Activated T-cell treated with anti-CD3 and anti-CD28 coated beads, Interleukin-2, amount 50 U/mL, for 48 hours (primary cell): ENCODE data around the gene TTLL5.
"Not testable (repeated sequence)": the region's sequence is repeated elsewhere in the genome, so short reads cannot be mapped to it uniquely, and the experiment has no call there.

Source experiments
- DNase-seq, 2 experiments: peaks; one replicate each; pipeline ENCODE4 v3.0.0-alpha.2; 2020

TTLL5 gene

DNA sequence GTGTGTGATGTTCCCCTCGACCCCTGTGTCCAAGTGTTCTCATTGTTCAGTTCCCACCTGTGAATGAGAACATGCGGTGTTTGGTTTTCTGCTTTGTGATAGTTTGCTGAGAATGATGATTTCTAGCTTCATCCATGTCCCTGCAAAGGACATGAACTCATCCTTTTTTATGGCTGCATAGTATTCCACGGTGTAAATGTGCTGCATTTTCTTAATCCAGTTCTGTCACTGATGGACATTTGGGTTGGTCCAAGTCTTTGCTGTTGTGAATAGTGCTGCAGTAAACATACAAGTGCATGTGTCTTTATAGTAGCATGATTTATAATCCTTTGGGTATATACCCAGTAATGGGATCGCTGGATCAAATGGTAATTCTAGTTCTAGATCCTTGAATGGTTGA, 259.4 kb downstream of the TTLL5 start:
- not testable (repeated sequence) for DNase-seq

DNA sequence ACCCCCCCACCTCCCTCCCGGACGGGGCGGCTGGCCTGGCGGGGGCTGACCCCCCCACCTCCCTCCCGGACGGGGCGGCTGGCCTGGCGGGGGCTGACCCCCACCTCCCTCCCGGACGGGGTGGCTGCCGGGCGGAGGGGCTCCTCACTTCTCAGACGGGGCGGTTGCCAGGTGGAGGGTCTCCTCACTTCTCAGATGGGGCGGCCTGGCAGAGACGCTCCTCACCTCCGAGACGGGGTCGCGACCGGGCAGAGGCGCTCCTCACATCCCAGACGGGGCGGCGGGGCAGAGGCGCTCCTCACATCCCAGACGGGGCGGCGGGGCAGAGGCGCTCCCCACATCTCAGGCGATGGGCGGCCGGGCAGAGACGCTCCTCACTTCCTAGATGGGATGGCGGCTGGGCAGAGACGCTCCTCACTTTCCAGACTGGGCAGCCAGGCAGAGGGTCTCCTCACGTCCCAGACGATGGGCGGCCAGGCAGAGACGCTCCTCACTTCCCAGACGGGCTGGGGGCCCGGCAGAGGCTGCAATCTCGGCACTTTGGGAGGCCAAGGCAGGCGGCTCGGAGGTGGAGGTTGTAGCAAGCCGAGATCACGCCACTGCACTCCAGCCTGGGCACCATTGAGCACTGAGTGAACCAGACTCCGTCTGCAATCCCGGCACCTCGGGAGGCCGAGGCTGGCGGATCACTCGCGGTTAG, 264.2 kb downstream of the TTLL5 start:
- DNase-seq = not testable (repeated sequence)

DNA sequence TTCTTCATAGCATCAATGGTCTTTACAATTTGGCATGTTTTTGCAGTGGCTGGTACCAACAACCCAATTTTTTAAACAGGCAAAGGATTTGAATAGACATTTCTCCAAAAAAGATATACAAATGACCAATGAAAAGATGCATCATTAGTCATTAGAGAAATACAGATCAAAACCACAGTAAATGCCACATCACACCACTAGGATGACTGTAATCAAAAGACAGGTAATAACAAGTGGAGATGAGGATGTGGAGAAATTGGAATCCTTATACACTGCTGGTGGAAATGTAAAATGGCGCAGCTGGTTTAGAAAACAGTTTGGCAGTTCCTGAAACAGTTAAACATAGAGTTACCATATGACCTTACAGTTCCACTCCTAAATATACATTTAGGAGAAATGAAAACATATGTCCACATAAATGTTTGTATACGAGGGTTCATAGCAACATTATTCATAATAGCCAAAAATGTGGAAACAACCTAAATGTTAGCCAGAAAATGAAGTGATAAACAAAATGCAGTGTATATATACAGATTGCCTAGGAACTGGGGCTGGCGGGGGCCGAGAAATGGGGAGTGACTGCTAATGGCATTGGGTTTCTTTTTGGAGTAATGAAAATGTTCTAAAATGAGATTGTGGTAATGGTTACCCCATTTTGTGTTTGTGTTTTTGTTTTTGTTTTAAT, 265.5 kb downstream of the TTLL5 start:
- no peak for DNase-seq

DNA sequence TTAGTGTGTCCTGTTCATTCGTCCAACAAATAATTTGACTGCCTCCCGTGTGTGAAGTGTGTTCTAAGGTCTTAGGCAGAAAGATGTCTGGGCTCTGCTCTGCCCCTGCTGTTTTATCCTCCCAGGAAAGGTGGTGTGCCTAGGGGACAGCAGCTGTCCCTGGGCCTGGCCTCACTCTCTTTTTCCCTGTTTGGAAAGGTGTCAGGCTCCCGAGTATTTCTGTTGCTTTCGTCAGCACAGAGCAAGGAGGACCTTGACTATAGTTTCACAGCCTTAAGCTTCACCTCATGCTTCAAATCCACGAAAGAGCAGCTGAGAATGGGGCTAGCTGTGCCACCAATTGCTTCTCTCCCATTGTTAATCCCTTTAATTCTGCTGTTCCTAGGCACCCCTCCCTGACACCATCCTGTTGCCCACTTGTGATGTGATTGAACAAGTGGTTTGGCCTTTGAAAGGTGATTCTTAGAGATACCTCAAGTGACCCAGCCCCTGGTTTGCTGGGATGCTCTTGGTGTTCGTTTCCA, 266.6 kb downstream of the TTLL5 start:
- no peak for DNase-seq

DNA sequence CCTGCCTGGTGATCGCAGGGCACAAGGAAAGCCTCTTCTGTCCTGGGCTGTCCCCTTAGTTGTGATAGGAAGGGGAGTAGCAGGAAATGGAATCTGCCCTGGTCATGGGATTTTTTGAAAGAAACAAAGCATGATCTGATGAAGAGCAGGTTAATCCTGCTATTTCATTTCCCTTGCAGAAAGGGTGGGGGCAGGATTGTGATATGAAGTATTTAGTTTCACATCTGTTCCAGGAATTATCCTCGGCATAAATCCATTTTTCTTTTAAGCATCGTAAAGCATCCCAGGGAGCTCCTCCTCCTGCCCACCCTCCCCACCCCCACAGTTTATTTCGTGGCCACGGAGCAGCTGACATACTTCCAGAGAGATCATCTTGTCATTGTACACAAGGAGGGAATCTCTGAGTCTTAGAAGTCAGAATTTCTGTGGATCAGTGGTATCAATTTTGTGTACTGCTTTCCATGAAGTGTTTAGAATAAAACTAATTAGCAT, 267.7 kb downstream of the TTLL5 start:
- no peak for DNase-seq

DNA sequence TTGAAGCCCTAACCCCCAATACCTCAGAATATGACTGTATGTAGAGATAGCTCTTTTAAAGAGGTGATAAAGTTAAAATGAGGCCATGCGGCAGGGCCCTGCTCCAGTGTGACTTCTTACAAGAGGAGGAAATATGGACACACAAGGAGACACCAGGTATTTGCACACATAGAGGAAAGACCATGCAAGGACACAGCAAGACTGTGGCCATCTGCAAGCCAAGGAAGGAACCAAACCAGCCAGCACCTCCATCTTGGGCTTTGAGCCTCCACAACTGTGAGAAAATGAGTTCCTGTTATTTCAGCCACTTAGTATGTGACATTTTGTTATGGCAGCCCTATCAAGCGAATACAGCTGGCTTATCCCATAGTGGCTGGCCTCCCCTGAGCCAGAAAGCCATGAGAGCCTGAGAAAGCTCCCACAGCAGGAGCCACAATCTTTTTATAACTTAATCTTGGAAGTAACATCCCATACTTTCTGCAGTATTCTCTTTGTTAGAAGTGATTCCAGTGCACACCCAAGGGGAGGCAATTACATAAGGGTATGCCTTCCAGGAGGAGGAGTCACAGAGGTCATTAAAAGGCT, 272.8 kb downstream of the TTLL5 start:
- no peak for DNase-seq

DNA sequence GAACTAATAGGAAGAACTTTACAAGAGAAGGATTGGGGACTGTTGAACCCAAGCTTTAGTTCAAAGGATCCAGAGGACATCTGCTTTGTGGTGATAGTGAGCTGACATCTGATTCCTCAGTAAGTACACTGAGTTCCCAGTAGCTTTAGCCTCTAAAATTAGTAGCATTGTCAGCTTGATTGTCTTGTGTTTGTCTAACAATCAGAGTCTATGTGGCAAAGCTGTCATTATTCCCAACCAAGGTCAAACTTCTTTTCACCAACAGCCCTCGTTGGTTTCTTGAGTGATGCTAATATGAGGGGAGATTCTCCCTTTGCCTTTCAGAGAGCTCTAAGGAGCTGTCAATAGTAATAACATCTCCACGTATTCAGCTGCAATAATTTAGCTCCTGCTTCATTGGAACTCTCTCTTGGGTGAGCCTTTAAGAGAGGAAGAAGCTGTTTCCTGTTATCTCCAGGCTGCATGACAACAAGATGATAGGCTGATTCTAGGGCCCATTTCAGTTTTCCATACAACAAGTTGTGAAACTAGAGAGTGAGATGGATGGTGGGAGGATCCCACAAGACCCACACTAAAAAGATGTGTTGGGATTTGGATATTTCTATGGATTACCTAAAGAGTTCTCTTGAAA, 274.1 kb downstream of the TTLL5 start:
- DNase-seq = no peak

DNA sequence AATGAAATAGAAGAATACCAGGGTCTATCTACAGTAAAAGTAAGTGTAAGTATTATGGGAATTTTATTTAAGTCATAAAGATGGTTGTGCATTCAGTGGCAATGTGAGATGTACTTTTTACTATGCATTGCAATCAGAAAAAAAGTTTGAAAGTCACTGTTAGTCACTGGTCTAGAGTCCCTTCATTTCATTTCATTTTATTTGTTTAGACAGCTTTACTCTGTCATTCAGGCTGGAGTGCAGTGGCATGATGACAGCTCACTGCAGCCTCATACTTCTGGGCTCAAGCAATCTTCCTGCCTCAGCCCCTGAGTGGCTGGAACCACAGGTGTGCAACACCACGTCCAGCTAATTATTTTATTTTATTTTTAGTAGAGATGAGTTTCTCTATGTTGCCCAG, 278.2 kb downstream of the TTLL5 start:
- no peak for DNase-seq

DNA sequence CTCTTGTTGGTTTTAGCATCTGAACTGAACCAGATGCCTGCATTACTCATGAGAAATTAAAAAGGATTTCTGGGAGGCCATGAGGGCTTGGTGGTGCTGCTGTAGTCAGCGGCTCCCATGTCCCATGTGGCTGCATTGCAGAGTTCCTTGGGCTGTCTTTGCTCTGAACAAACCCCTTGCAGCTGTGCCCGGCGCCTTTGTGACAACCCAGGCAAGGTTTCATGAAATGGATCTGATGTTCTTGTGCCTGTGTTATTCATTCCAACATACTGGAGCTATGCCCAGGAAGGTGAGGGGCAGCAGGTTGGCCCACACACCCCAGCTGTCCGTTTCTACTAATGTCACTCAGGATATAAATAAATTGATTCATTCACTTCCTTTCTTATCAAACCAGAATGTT, 280.0 kb downstream of the TTLL5 start:
- DNase-seq = no peak

DNA sequence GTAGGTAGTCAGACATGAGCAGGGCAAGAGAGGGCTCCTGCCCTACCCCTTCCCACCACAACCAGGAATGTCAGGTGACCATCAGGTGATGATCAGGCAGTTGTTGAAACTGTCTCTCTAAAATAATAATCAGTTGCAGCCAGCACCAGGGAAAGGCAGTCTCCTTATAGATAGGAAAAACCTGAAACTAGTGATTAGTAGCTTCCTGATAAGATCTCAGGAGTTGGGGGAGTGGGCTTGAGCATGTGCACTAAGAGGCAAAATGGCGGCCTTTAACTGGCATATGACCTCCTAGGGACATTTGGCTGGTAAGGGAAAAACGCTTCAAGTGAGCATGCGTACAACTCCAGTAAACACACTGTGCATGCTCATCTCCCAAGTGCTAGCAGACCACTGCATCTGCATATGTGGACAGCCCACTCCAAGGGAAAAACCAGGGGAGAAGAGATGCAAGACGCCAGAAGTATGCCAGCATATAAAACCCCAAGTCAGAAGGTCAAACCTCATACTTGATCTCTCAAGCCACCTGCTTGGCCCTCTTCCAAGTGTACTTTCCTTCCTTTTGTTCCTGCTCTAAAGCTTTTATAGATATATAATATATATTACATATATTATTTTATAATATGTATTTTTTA, 283.7 kb downstream of the TTLL5 start:
- no peak for DNase-seq

DNA sequence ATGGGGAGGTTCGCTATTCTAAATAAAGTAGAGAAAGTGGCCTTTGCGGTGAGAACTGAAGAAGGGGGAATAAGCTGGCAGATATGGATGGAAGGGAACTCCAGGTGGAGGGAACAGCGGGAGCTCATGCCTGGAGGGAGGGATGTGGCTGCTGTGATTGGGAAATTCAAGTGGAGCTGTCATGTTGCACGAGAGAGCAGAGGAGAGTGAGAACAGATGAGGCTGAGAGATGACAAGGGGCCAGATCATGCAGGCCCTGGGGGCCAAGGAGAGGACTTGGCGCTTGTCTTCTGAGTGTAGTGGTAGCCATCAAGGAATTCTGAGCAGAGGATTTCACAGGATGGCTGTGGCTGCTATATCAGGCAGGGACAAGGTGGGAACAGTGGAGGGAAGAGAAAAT, 285.7 kb downstream of the TTLL5 start:
- no peak for DNase-seq

DNA sequence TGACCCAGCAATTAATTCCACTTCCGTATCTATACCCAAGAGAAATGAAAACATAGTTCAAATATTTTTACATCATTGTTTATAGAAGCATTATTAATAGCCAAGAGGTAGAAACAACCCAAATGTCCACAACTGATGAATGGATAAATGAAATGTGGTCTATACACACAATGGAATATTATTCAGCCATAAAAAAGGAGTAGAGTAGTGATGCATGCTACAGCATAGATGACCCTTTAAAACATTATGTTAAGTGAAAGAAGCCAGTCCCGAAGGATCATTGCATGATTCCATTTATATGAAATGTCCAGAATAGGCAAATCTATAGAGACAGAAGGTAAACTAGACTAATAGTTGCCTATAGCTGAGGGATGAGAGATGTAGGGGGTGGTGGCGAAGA, 291.4 kb downstream of the TTLL5 start:
- no peak for DNase-seq

DNA sequence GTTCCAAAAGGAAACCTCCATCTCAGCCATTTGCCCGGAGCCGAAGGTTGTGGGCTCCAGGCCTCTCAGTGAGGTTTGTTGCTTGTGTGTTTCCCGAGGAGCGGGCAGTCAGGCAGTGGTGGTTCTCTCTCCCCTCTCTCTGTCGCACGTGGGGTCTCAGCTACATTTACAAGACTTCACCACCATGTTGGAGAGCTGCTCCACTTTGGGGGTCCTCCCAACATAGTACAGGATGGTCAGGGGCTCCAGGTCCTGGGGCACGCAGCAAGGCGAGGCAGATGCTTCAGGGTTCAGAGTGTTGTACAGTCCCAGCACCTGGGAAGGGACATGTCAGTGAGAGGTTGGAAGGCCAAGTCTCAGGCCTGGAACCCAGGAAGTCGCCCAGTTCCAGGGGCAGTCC, 298.0 kb downstream of the TTLL5 start:
- no peak for DNase-seq

DNA sequence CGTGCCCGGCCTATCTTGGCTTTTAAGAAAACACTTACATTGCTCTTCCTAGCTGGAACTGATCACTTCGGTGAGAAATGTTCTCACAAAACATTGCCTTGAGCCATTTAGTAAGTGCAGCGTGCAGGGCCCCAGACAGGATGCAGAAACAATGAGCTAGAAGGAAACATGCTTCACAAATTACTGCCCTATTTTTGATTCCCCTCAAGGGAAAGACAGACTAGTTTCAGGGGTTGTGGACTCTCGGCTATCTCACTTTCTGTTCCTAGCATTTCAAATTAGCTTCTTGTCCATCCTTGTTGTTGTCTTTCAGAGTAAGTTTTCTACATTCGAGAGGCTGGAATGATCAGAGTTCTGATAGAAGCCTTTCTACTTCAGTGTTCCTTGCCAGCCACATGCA, 299.2 kb downstream of the TTLL5 start:
- DNase-seq = no peak

DNA sequence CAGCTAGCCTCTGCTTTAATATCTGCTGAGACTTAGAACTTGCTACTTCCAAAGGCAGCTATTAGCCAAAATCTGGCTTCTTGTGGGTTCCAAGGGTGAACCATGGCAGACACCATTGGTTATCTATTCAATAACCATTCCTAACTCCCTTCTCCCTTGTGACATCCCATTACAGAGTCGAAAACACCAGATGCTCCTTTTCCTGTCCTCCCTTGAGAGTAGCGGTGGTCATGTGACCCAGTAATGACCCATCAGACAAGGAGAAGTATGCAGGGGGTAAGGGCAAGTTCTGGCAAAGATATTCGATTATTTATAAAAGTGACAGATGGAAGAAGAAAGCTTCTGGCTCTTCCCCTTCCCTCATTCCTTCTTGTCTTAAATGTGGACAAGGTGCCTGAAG, 300.6 kb downstream of the TTLL5 start:
- DNase-seq = no peak

DNA sequence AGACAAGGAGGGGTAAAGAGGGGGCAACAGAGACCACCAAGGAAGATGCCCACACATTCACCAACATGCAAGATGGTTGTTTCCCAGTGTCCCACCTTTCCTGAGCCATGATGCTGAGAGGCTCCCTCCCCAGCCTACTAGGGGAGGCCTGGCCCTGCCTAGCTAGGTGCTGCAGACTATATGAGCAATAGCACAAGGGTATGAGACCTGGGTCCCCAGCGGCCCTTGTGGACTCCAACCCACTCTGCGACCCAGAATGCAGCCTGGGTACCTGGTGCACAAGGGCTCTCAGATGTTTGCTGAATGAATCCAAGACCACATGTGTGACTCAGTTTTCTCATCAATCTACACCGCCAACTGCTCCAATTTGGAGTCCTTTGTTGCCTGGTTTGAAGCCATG, 306.8 kb downstream of the TTLL5 start:
- no peak for DNase-seq

DNA sequence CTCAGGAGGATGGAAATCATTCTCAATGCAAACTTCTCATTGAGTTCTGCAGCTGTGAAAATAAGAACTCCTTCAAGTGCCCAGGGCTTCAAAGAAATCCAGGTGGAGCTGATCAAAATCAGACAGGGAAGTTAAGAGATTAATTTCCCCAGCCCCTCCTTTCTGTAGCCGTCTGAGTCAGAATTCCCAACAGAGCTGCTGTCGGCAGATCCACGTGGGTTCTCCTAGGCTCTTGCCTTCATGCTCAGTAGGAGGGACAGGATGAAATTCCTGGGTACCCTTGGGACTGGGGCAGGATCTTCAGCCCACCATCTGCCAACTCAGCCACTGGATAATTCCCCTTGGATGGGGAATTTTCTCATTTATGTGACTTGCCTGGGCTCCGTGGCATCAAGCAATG, 307.4 kb downstream of the TTLL5 start:
- no peak for DNase-seq

DNA sequence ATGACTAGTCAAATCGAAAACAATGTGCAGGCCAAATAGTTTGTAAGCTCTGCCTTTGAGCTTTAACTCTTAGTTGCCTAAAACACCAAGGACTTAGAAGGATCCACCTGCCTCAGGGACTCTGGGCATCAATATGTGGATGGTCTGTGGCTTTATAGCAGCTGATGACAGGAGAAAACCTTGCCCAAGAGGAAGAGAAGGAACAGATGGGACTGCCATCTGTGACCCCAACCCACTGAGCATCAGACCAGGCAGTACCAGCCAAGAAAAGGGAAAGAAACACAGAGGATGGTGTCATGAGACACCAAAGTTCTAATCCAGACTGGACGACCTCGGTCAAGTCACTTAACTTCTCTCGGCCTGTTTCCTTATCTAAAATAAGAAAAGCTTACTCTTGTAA, 308.1 kb downstream of the TTLL5 start:
- no peak for DNase-seq

DNA sequence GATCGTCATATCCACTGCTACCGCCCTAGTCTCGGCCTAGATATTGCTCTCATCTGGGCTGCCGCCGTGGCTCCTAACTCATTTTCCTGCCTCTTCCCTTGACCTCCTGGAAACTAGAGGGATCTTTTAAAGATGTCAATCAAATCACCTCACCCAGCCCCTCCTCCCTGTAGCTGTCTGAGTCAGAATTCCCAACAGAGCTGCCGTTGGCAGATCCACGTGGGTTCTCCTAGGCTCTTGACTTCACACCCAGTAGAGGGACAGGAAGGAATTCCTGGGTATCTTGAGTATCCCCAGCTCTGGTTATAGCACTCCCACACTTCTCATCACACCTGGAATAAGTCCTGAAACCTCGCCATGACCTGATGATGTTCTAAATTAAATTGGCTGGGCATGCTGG, 308.8 kb downstream of the TTLL5 start:
- DNase-seq = no peak

DNA sequence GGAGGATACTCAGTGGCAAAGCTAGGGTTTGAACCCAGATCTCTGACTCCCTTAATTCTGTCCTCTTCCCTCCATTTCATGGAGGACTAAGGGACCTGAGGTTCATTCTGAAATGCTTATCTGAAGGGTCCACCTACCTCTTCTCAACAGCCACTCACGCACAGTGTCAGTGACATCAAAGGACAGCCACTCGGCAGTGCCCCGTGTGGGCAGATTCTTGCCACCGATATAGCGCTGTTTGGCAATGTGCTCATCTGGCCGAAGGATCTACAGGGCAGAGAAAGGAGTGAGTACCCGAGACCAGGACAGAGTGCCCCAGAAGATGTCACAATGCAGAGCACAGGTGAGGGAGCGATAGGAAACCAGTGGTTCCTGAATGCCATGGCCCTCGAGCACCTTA, 309.9 kb downstream of the TTLL5 start:
- no peak for DNase-seq

DNA sequence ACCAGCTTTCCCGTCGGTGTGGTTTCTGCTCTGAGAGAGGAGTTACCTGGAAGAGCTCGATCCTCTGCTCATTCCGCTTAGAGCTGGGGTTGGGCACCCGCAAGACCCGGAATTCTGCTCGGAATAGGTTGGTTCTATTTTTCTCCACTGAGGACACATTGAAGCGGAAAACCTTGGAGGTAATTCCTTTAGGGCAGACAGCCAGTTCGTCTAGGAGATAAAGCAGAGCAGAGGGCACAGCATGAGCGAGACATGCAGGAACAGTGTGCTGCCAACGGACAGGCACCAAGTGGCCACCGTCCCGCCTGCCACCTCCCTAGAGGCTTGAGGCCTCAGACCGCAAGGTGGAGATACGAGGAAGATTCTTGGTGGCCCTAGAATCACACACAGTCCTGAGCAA, 310.5 kb downstream of the TTLL5 start:
- DNase-seq = no peak

DNA sequence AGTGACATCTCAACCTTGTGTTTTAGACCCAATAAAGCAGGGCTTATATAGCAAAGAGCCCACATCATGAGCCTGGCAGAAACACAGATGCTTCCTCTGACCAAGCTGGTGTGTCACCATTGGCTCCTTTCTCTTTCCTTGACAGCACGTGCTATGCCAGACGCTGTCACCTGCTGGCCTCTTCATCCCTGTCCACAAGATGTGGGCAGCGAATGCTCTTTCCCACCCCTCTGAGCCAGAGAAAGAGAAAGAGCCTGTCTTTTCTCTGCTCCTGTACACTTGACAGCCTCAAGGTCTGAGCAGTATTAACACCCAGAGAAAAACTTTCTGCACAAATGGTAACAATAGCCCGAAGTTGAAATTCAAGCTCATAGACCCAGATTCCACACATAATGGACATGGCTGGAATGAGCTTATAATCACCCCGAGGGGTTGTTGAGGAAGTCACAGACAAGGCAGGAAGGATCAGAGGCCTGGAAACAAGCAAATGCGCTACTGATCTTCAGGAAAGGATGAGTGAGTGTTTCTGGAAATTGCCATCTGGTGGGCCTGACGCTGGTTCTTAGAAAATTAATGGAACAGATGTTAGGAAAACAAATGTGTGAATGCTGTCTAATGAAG, 311.9 kb downstream of the TTLL5 start:
- no peak for DNase-seq
